Coronary artery (tissue), 2 donors: ENCODE results near the gene SLC4A3.

ENCODE experiments used
- DNase-seq: peaks from one replicate; pipeline ENCODE4 v3.0.0-alpha.2; 2017; ENCODE audit warnings: low spot score
- H3K27ac ChIP-seq, 2 donors: fragments of 200-600 bp; sonication (generic); one replicate each; pipeline ENCODE4 v1.5.1; 2016 to 2019
- H3K4me3 ChIP-seq: fragments of 200-600 bp; sonication (generic); 2 replicates; pipeline ENCODE4 v1.5.1; 2016; ENCODE audit warnings: mild to moderate bottlenecking, moderate library complexity
- CTCF ChIP-seq: fragments of 200-600 bp; sonication (generic); IDR thresholded peaks from one replicate; pipeline ENCODE4 v1.5.1; 2019; ENCODE audit warnings: antibody characterized with exemption

The SLC4A3 gene

GRCh38 chr2:219613461-219614070 lies 13.9 kb upstream of the SLC4A3 start:
- Histone ChIP-seq H3K27ac (no peak overlapping the region), H3K4me3 (no peak overlapping the region)
- no peak for TF ChIP-seq CTCF
- DNase-seq, result no peak

DNA sequence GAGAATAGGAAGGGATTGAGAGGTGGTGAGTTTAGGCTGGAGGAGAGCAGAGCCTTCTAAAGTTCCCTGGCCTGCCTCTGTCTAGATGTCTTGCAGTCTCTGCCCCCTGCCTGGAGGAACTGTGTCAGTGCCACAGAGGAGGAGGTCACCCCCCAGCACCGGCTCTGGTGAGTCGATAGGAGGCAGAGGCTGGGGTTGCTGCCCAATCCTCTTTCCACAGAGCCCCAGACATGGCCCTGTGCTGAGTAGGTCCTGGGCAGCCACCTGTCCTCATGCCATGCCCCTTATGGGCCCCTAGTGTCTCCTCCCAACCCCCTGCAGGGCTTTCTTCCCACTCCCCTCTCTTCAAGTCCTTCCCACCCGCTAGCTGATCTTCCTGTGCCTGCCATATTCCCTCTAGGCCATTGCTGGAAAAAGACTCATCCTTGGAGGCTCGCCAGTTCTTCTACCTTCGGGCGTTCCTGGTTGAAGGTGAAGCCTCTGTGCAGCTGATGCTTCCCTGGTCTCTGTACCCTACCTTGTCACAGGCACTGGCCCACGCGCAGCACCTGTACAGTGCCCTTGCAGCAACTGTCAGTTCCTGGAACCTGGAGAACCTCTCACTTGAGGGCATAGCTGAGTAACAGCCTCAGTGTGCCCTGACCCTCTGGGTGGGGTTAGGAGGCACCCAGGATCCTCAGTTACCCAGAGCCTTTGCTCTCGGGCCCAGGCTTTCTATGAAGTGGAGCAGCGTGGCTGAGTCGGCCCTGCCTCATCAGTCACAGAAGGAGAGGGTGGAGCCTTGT lies 13.2 kb upstream of the SLC4A3 start:
- no peak for DNase-seq
- no peak for TF ChIP-seq CTCF
- Histone ChIP-seq H3K27ac (no peak overlapping the region), H3K4me3 (no peak overlapping the region)

DNA sequence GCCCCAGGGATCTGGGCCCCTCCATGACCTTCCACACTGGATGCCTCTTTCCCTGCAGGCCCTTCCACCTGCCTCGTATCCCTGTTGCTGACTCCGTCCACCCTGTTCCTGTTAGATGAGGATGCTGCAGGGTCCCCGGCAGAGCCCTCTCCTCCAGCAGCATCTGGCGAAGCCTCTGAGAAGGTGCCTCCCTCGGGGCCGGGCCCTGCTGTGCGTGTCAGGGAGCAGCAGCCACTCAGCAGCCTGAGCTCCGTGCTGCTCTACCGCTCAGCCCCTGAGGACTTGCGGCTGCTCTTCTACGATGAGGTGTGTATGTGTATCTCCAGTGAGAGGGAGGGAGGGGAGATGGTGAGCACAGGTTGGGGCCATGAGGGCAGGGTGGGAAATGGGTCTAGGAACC lies 12.4 kb upstream of the SLC4A3 start:
- DNase-seq, result no peak

GRCh38 chr2:219615894-219616293 lies 11.5 kb upstream of the SLC4A3 start:
- no peak for DNase-seq
- no peak for TF ChIP-seq CTCF
- no peak overlapping the region for H3K4me3 ChIP-seq
- H3K27ac ChIP-seq, result no peak overlapping the region

More for the DNA sequence above, 12.4 kb upstream of the SLC4A3 start:
- no peak for TF ChIP-seq CTCF
- H3K4me3 ChIP-seq, result no peak overlapping the region
- no peak overlapping the region for H3K27ac ChIP-seq

GRCh38 chr2:219616550-219616949 lies 10.9 kb upstream of the SLC4A3 start:
- no peak overlapping the region for H3K4me3 ChIP-seq

DNA sequence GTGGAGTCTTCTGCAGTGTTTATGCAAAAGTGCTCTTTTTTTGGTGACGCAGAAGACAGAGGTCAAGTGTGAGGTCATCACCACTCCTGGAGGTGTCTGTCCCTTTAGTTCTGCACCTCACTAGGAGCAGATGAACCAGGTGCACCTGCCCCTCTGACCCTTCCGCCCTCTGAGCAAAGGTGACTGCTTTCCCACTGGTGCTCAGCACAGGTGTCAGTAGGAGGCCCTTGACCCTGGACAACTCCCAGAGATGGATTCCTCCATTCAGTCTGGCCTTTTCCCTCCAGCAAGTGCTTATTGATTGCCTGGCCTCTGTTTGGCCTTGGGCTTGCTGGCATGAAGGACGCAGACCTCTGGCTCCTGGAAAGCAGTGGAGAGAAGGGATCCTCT lies 8.7 kb upstream of the SLC4A3 start:
- no peak overlapping the region for H3K27ac ChIP-seq
- H3K4me3 ChIP-seq, result no peak overlapping the region
- DNase-seq, result no peak
- TF ChIP-seq CTCF, result no peak

More at GRCh38 chr2:219616550-219616949, 10.9 kb upstream of the SLC4A3 start:
- no peak overlapping the region for H3K27ac ChIP-seq
- DNase-seq, result no peak
- no peak for TF ChIP-seq CTCF

GRCh38 chr2:219619235-219619634 lies 8.2 kb upstream of the SLC4A3 start:
- H3K27ac ChIP-seq, result no peak overlapping the region
- DNase-seq, result no peak
- TF ChIP-seq CTCF, result no peak
- no peak overlapping the region for H3K4me3 ChIP-seq
